Heart left ventricle (tissue), 16 donors: ENCODE measurements around the gene TBKBP1. TPM values are rescaled to one million over a fixed set of nuclear protein-coding genes. Genes with fewer than 3 reads are reported as not detected.

Source experiments
- ATAC-seq, 4 donors: fragments of 200-7000 bp; cut with Tn5 transposase; one replicate each; pipeline ENCODE4 v1.9.1; 2020 to 2022; ENCODE audit warnings: moderate library complexity in 4 of 4, mild to moderate bottlenecking in 3 of 4, moderate number of reproducible peaks in 1 of 4
- DNase-seq, 5 donors: peaks; one replicate each; pipeline ENCODE4 v3.0.0-alpha.2; 2020
- H3K27ac ChIP-seq, 12 donors: fragments of 200-600 bp; sonication (generic) in 4 of 12; one replicate each; pipeline versions ENCODE4 v1.5.0 to v1.8.0; 2016 to 2022; ENCODE audit warnings: mild to moderate bottlenecking in 2 of 12
- H3K27me3 ChIP-seq, 9 donors: fragments of 200-600 bp; sonication (generic) in 2 of 9; one replicate each; pipeline versions ENCODE4 v1.5.1 to v1.8.0; 2016 to 2022; ENCODE audit warnings: mild to moderate bottlenecking in 3 of 9
- H3K36me3 ChIP-seq, 9 donors: fragments of 200-600 bp; sonication (generic) in 2 of 9; one replicate each; pipeline versions ENCODE4 v1.5.0 to v1.8.0; 2018 to 2022; ENCODE audit warnings: mild to moderate bottlenecking in 2 of 9
- H3K4me1 ChIP-seq, 12 donors: fragments of 200-600 bp; sonication (generic) in 4 of 12; one replicate each; pipeline versions ENCODE4 v1.5.0 to v1.8.0; 2016 to 2022; ENCODE audit warnings: mild to moderate bottlenecking in 3 of 12
- H3K4me3 ChIP-seq, 12 donors: fragments of 200-600 bp; sonication (generic) in 4 of 12; one replicate each; pipeline versions ENCODE4 v1.5.0 to v1.8.0; 2017 to 2022; ENCODE audit warnings: mild to moderate bottlenecking in 9 of 12, moderate library complexity in 4 of 12
- H3K9me3 ChIP-seq, 12 donors: fragments of 200-600 bp; sonication (generic) in 4 of 12; one replicate each; pipeline versions ENCODE4 v1.5.0 to v1.8.0; 2016 to 2022; ENCODE audit warnings: mild to moderate bottlenecking in 1 of 12
- CTCF ChIP-seq, 12 donors: fragments of 200-600 bp; sonication (generic) in 4 of 12; IDR thresholded peaks; one replicate each; pipeline versions ENCODE4 v1.5.0 to v1.8.0; 2018 to 2022; ENCODE audit warnings: antibody characterized with exemption in 12 of 12, mild to moderate bottlenecking in 5 of 12
- POLR2A ChIP-seq, 2 donors: fragments of 450-650 bp; IDR thresholded peaks; one replicate each; pipeline ENCODE4 v1.6.1; 2017; ENCODE audit warnings: antibody characterized with exemption in 2 of 2, mild to moderate bottlenecking in 2 of 2, moderate library complexity in 2 of 2
- WGBS, 4 donors: extraction: QIAGEN DNeasy Blood & Tissue Kit in 2 of 4; methylation state at CpG; one replicate each; pipeline versions ENCODE4 v1.1.5 to v1.1.7; 2013 to 2018; 5-methylcytosine and 5-hydroxymethylcytosine counted together
- intact Hi-C, 10 donors: fragments of 100-400 bp; cut with DNase I; formaldehyde crosslinking; loops; one replicate each; pipeline versions ENCODE4 v1.11.1 to v1.14.2; 2022
- polyA plus RNA-seq, 2 donors: library from polyadenylated mRNA; stranded (reverse); fragments of 200-250 nt; gene quantifications; one replicate each; pipeline ENCODE4 v1.2.3, GENCODE V29; 2013
- total RNA-seq, 9 donors: library from RNA; depleted of rRNA in 2 of 9; stranded (reverse); fragments of >200 nt in 2 of 9; fragmentation: NEBNext Ultra II Directional in 3 of 9; extraction: Animal tissue kit (Norgen Biotek cat#: 25700) in 3 of 9; gene quantifications; one replicate each; pipeline versions ENCODE4 v1.1.0 to v1.2.4, GENCODE V29; 2016 to 2023
- donor health status: ischemic (EF 13 %, LVEDD 7.1; RV severe dilation, severe dysfunction).
- donor health status: healthy with polysubstance abuse.
- donor health status: DM: no; HTN: yes; CAD: no.
- donor health status: DM: no; HTN: no; CAD: no.
- donor health status: ischemic (EF 25% LVEDD 6.9; RV normal size, moderate dysfunction).
- donor health status: ischemic (EF 25% LVEDD 5.7; RV mildly dilated, moderate dysfunction).
- donor health status: healthy.
- donor health status: DM: yes; HTN: yes; CAD: no.
- donor health status: ischemic (EF 35%, LVEDD 5.7; RV mildly dilated, moderate dysfunction).
- donor health status: nonischemic (EF 11% LVEDD 7.7; RV severe dilation, severe dysfunction).
- donor health status: DM: yes; HTN: yes; CAD: no.
- donor health status: PGD.
- donor health status: ischemic (EF 29% LVEDD 5.4; RV normal size, mild dysfunction).
- donor health status: nonischemic (EF 23%, LVEDD 6.1; RV moderate dilation, normal function).

Gene TBKBP1
- total and polyA plus RNA-seq, 11 donors = 11.3 to 24.8 (median 13.4) TPM

GRCh38 chr17:47717979-47718621 lies 24.1 kb downstream of the TBKBP1 start:
- H3K27ac ChIP-seq = no peak overlapping the region
- DNase-seq = no peak
- 33 to 46% (median 43%) methylated on average over 9 of the region's 9 CpGs for WGBS, 4 donors
- no peak overlapping the region for H3K4me3 ChIP-seq
- H3K9me3 ChIP-seq = no peaks in the 10 kb centered on the region
- H3K4me1 ChIP-seq = peaks cover 0 to 39% (median 0%) of the 10 kb centered on the region in 12 donors
- peaks cover 7 to 52% (median 39%) of the 10 kb centered on the region in 9 donors for H3K27me3 ChIP-seq
- intact Hi-C loops = loop anchor here in 1 of 10 donors (5.0 kb wide), 1 partner anchor 69 kb away; no protein-coding TSS in a partner anchor
- no peak for TF ChIP-seq CTCF (IDR thresholded peaks at IDR 0.05)
- TF ChIP-seq POLR2A (IDR thresholded peaks at IDR 0.05) = no peak
- ATAC-seq = no peak
- H3K36me3 ChIP-seq = no peaks in the 10 kb centered on the region

GRCh38 chr17:47718634-47719405 lies 24.9 kb downstream of the TBKBP1 start:
- Histone ChIP-seq H3K27me3 (peaks cover 7 to 59% (median 39%) of the 10 kb centered on the region in 9 donors), H3K4me3 (no peak overlapping the region), H3K9me3 (no peaks in the 10 kb centered on the region), H3K4me1 (peaks cover 0 to 39% (median 0%) of the 10 kb centered on the region in 12 donors), H3K36me3 (no peaks in the 10 kb centered on the region), H3K27ac (no peak overlapping the region)
- DNase-seq = no peak
- ATAC-seq = no peak
- intact Hi-C loops = loop anchor here in 1 of 10 donors (5.0 kb wide), 1 partner anchor 68 kb away; no protein-coding TSS in a partner anchor
- TF ChIP-seq CTCF (IDR thresholded peaks at IDR 0.05) (no peak), POLR2A (IDR thresholded peaks at IDR 0.05) (no peak)
- WGBS, 4 donors = 55 to 62% (median 56%) methylated on average over 8 of the region's 8 CpGs

- ATAC-seq (no peak), DNase-seq (no peak)
- H3K4me1 ChIP-seq = peaks cover 0 to 39% (median 0%) of the 10 kb centered on the region in 12 donors
- no peak overlapping the region for H3K27ac ChIP-seq
- no peak for TF ChIP-seq CTCF (IDR thresholded peaks at IDR 0.05)
- no peak for TF ChIP-seq POLR2A (IDR thresholded peaks at IDR 0.05)
- H3K27me3 ChIP-seq = peaks cover 7 to 66% (median 39%) of the 10 kb centered on the region in 9 donors
- intact Hi-C loops = loop anchor here in 1 of 10 donors (5.0 kb wide), 1 partner anchor 68 kb away; no protein-coding TSS in a partner anchor
- H3K9me3 ChIP-seq = no peaks in the 10 kb centered on the region
- no peak overlapping the region for H3K4me3 ChIP-seq
- H3K36me3 ChIP-seq = no peaks in the 10 kb centered on the region
- WGBS, 4 donors = 69 to 84% (median 76%) methylated on average over 8 to 9 of the region's 9 CpGs
Observed at GRCh38 chr17:47719411-47720152, 25.6 kb downstream of the TBKBP1 start.
